ENCODE data around the gene TCF12. TPM values are rescaled to one million over a fixed set of nuclear protein-coding genes. Genes with fewer than 3 reads are reported as not detected.

The TCF12 gene
- polyA plus RNA-seq, 1 experiment = 447 TPM

- ChIA-PET CTCF (no interaction called here), POLR2A (no interaction called here)
- no peak for DNase-seq (ENCODE audit: low read depth, low spot score)
- no peaks in the 10 kb centered on the region for H3K27me3 ChIP-seq (ENCODE audit: control insufficient read depth, insufficient read depth, low read length)
- H3K4me3 ChIP-seq (ENCODE audit: low read depth, low read length) = no peak overlapping the region
- no peaks in the 10 kb centered on the region; the same call in 1 of the 2 replicates for H3K9me3 ChIP-seq (ENCODE audit: control insufficient read depth, insufficient read depth, low read length)
- H3K27ac ChIP-seq (ENCODE audit: low read depth, low read length) = no peak overlapping the region
- TF ChIP-seq CTCF (IDR thresholded peaks at IDR 0.05; ENCODE audit: low read depth, low read length) = no peak
Observed at GRCh38 chr15:57309856-57310760, 391.7 kb downstream of the TCF12 start.

GRCh38 chr15:57310876-57311275, 392.4 kb downstream of the TCF12 start:
- ChIA-PET POLR2A (no interaction called here), CTCF (interaction anchor here (0.8 kb wide), 1 partner anchor 164 kb away, joined by 5 read pairs; no protein-coding TSS in a partner anchor)
- no peak overlapping the region for H3K27ac ChIP-seq (ENCODE audit: low read depth, low read length)

GRCh38 chr15:57312006-57312317, 393.5 kb downstream of the TCF12 start:
- Histone ChIP-seq H3K27me3 (ENCODE audit: control insufficient read depth, insufficient read depth, low read length) (no peaks in the 10 kb centered on the region), H3K4me3 (ENCODE audit: low read depth, low read length) (no peak overlapping the region), H3K9me3 (ENCODE audit: control insufficient read depth, insufficient read depth, low read length) (no peaks in the 10 kb centered on the region), H3K27ac (ENCODE audit: low read depth, low read length) (no peak overlapping the region)
- CTCF ChIA-PET = no interaction called here
- no peak for DNase-seq (ENCODE audit: low read depth, low spot score)
- TF ChIP-seq CTCF (IDR thresholded peaks at IDR 0.05; ENCODE audit: low read depth, low read length) = no peak
- POLR2A ChIA-PET = no interaction called here

More at GRCh38 chr15:57310876-57311275, 392.4 kb downstream of the TCF12 start:
- H3K27me3 ChIP-seq (ENCODE audit: control insufficient read depth, insufficient read depth, low read length) = no peaks in the 10 kb centered on the region
- H3K4me3 ChIP-seq (ENCODE audit: low read depth, low read length) = no peak overlapping the region
- no peaks in the 10 kb centered on the region; the same call in 1 of the 2 replicates for H3K9me3 ChIP-seq (ENCODE audit: control insufficient read depth, insufficient read depth, low read length)
- DNase-seq (ENCODE audit: low read depth, low spot score) = no peak
- no peak for TF ChIP-seq CTCF (IDR thresholded peaks at IDR 0.05; ENCODE audit: low read depth, low read length)

GRCh38 chr15:57312318-57313133, 394.1 kb downstream of the TCF12 start:
- no peak overlapping the region for H3K4me3 ChIP-seq (ENCODE audit: low read depth, low read length)
- ChIA-PET POLR2A (no interaction called here), CTCF (no interaction called here)
- no peak for DNase-seq (ENCODE audit: low read depth, low spot score)
- H3K9me3 ChIP-seq (ENCODE audit: control insufficient read depth, insufficient read depth, low read length) = no peaks in the 10 kb centered on the region
- TF ChIP-seq CTCF (IDR thresholded peaks at IDR 0.05; ENCODE audit: low read depth, low read length) = no peak
- no peaks in the 10 kb centered on the region for H3K27me3 ChIP-seq (ENCODE audit: control insufficient read depth, insufficient read depth, low read length)
- H3K27ac ChIP-seq (ENCODE audit: low read depth, low read length) = no peak overlapping the region

- Histone ChIP-seq H3K4me3 (ENCODE audit: low read depth, low read length) (no peak overlapping the region), H3K9me3 (ENCODE audit: control insufficient read depth, insufficient read depth, low read length) (no peaks in the 10 kb centered on the region), H3K27me3 (ENCODE audit: control insufficient read depth, insufficient read depth, low read length) (no peaks in the 10 kb centered on the region), H3K27ac (ENCODE audit: low read depth, low read length) (no peak overlapping the region)
- ChIA-PET POLR2A (no interaction called here), CTCF (no interaction called here)
- no peak for DNase-seq (ENCODE audit: low read depth, low spot score)
- TF ChIP-seq CTCF (IDR thresholded peaks at IDR 0.05; ENCODE audit: low read depth, low read length) = no peak
Observed at GRCh38 chr15:57313134-57313483, 394.7 kb downstream of the TCF12 start.

Measured in AG04450 (cell line).